ENCODE measurements around the gene FGFR3.

Gene FGFR3

GRCh38 chr4:1806223-1806564 lies 13.1 kb downstream of the FGFR3 start:
- no peaks in the 10 kb centered on the region for H3K9me3 ChIP-seq (replicated peaks; ENCODE audit: insufficient read depth, low read length)
- H3K27me3 ChIP-seq (replicated peaks; ENCODE audit: insufficient read depth, low read length) = peaks cover 26% of the 10 kb centered on the region; the same call in 1 of the 2 replicates
- no peaks in the 10 kb centered on the region for H3K36me3 ChIP-seq (replicated peaks; ENCODE audit: insufficient read depth, low read length)

GRCh38 chr4:1806596-1807331 lies 13.7 kb downstream of the FGFR3 start:
- H3F3A ChIP-seq (ENCODE audit: insufficient read depth, low read length) = no peaks in the 10 kb centered on the region
- H3K4me2 ChIP-seq (ENCODE audit: low read depth, low read length) = no peak overlapping the region
- H4K20me1 ChIP-seq (ENCODE audit: insufficient read depth, low read length) = no peaks in the 10 kb centered on the region
- no peaks in the 10 kb centered on the region for H3K9me2 ChIP-seq (replicated peaks; ENCODE audit: insufficient read depth, low read length)
- H3K9ac ChIP-seq (ENCODE audit: low read length) = no peak overlapping the region
- no peak overlapping the region for H3K4me3 ChIP-seq (ENCODE audit: low read length)
- TF ChIP-seq EZH2 (optimal IDR thresholded peaks at IDR 0.05; ENCODE audit: low read depth, low read length) (no peak), EZH2phosphoT487 (IDR thresholded peaks at IDR 0.05; ENCODE audit: low read length) (no peak)
- TF ChIP-seq, protein P1, sequence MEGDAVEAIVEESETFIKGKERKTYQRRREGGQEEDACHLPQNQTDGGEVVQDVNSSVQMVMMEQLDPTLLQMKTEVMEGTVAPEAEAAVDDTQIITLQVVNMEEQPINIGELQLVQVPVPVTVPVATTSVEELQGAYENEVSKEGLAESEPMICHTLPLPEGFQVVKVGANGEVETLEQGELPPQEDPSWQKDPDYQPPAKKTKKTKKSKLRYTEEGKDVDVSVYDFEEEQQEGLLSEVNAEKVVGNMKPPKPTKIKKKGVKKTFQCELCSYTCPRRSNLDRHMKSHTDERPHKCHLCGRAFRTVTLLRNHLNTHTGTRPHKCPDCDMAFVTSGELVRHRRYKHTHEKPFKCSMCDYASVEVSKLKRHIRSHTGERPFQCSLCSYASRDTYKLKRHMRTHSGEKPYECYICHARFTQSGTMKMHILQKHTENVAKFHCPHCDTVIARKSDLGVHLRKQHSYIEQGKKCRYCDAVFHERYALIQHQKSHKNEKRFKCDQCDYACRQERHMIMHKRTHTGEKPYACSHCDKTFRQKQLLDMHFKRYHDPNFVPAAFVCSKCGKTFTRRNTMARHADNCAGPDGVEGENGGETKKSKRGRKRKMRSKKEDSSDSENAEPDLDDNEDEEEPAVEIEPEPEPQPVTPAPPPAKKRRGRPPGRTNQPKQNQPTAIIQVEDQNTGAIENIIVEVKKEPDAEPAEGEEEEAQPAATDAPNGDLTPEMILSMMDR (IDR thresholded peaks at IDR 0.05; ENCODE audit: low read length) = no peak
- H3K79me2 ChIP-seq (ENCODE audit: low read length) = no peaks in the 10 kb centered on the region
- H3K36me3 ChIP-seq (replicated peaks; ENCODE audit: insufficient read depth, low read length) = no peaks in the 10 kb centered on the region
- no peak overlapping the region for H3K27ac ChIP-seq (ENCODE audit: low read length)
- H2AFZ ChIP-seq (ENCODE audit: low read length) = no peak overlapping the region
- H3K9me3 ChIP-seq (replicated peaks; ENCODE audit: insufficient read depth, low read length) = no peaks in the 10 kb centered on the region
- peaks cover 24% of the 10 kb centered on the region; the same call in 1 of the 2 replicates for H3K27me3 ChIP-seq (replicated peaks; ENCODE audit: insufficient read depth, low read length)
- no peaks in the 10 kb centered on the region for H3K4me1 ChIP-seq (ENCODE audit: low read length)
- no peak for DNase-seq

More at GRCh38 chr4:1806223-1806564, 13.1 kb downstream of the FGFR3 start:
- no peak for TF ChIP-seq EZH2phosphoT487 (IDR thresholded peaks at IDR 0.05; ENCODE audit: low read length)
- TF ChIP-seq, protein P1 (IDR thresholded peaks at IDR 0.05; ENCODE audit: low read length) = no peak
- no peak for TF ChIP-seq EZH2 (optimal IDR thresholded peaks at IDR 0.05; ENCODE audit: low read depth, low read length)
- Histone ChIP-seq H3K9me2 (replicated peaks; ENCODE audit: insufficient read depth, low read length) (no peaks in the 10 kb centered on the region), H2AFZ (ENCODE audit: low read length) (no peak overlapping the region), H3K4me2 (ENCODE audit: low read depth, low read length) (no peak overlapping the region), H3K4me1 (ENCODE audit: low read length) (no peaks in the 10 kb centered on the region), H3K27ac (ENCODE audit: low read length) (no peak overlapping the region), H3K9ac (ENCODE audit: low read length) (no peak overlapping the region), H3F3A (ENCODE audit: insufficient read depth, low read length) (no peaks in the 10 kb centered on the region), H4K20me1 (ENCODE audit: insufficient read depth, low read length) (no peaks in the 10 kb centered on the region), H3K79me2 (ENCODE audit: low read length) (no peaks in the 10 kb centered on the region), H3K4me3 (ENCODE audit: low read length) (no peak overlapping the region)
- DNase-seq = no peak

DNA sequence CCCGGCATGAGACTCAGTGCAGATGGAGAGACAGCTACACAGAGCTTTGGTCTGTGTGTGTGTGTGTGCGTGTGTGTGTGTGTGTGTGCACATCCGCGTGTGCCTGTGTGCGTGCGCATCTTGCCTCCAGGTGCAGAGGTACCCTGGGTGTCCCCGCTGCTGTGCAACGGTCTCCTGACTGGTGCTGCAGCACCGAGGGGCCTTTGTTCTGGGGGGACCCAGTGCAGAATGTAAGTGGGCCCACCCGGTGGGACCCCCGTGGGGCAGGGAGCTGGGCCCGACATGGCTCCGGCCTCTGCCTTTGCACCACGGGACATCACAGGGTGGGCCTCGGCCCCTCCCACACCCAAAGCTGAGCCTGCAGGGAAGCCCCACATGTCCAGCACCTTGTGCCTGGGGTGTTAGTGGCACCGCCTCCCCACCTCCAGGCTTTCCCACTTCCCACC lies 14.3 kb downstream of the FGFR3 start:
- Histone ChIP-seq H3F3A (ENCODE audit: insufficient read depth, low read length) (no peaks in the 10 kb centered on the region), H3K9ac (ENCODE audit: low read length) (no peak overlapping the region), H4K20me1 (ENCODE audit: insufficient read depth, low read length) (no peaks in the 10 kb centered on the region), H3K27me3 (replicated peaks; ENCODE audit: insufficient read depth, low read length) (peaks cover 20% of the 10 kb centered on the region; the same call in 1 of the 2 replicates), H3K9me2 (replicated peaks; ENCODE audit: insufficient read depth, low read length) (no peaks in the 10 kb centered on the region), H3K4me2 (ENCODE audit: low read depth, low read length) (no peak overlapping the region), H3K36me3 (replicated peaks; ENCODE audit: insufficient read depth, low read length) (no peaks in the 10 kb centered on the region), H3K27ac (ENCODE audit: low read length) (no peak overlapping the region), H3K79me2 (ENCODE audit: low read length) (no peaks in the 10 kb centered on the region), H3K9me3 (replicated peaks; ENCODE audit: insufficient read depth, low read length) (no peaks in the 10 kb centered on the region), H3K4me1 (ENCODE audit: low read length) (no peaks in the 10 kb centered on the region), H3K4me3 (ENCODE audit: low read length) (no peak overlapping the region), H2AFZ (ENCODE audit: low read length) (no peak overlapping the region)
- TF ChIP-seq EZH2 (optimal IDR thresholded peaks at IDR 0.05; ENCODE audit: low read depth, low read length) (no peak), EZH2phosphoT487 (IDR thresholded peaks at IDR 0.05; ENCODE audit: low read length) (no peak)
- TF ChIP-seq, protein P1 (IDR thresholded peaks at IDR 0.05; ENCODE audit: low read length) = no peak
- no peak for DNase-seq
